Stimulated activated CD4-positive, alpha-beta T cell treated with anti-CD3 and anti-CD28 coated beads, TNF-alpha, amount 100 ng/mL, for 1 hour (primary cell): ENCODE results near the gene FADS1.

Experiments
- DNase-seq, 3 donors: peaks; one replicate each; pipeline ENCODE4 v3.0.0-alpha.2; 2020; ENCODE audit warnings: low read depth in 3 of 3, low spot score in 1 of 3

The FADS1 gene

GRCh38 chr11:61762798-61763197 is 54.0 kb downstream of the FADS1 start:
- DNase-seq, result no peak

GRCh38 chr11:61762223-61762615 is 54.6 kb downstream of the FADS1 start:
- no peak for DNase-seq

- DNase-seq, result no peak
Observed at GRCh38 chr11:61761440-61762222, 55.2 kb downstream of the FADS1 start.

DNA sequence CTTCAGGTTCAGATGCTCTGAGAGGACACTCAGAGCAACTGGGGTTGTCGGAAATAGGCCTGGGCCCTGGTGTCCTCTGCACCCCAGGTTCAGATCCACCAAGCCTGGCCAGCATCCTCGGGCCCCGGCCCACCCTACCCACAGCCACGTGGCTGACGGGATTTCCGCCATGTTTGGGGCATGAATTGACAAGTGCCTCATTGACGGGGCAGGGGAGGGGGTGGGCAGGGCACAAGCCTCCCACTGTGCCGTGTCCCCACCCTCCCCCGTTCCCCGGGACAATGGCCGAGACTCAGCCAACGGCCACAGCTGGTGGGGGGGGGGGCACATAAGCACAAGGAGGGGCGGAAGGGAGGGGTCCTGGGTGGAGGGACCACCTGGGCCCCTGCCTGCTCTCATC is 55.9 kb downstream of the FADS1 start:
- DNase-seq, result no peak

GRCh38 chr11:61757213-61757862 is 59.5 kb downstream of the FADS1 start:
- DNase-seq, result no peak

- DNase-seq, result peak in 1 of 3 donors; percentile 14
Observed at GRCh38 chr11:61756452-61757212, 60.2 kb downstream of the FADS1 start.

GRCh38 chr11:61756147-61756451 is 60.7 kb downstream of the FADS1 start:
- no peak for DNase-seq

DNA sequence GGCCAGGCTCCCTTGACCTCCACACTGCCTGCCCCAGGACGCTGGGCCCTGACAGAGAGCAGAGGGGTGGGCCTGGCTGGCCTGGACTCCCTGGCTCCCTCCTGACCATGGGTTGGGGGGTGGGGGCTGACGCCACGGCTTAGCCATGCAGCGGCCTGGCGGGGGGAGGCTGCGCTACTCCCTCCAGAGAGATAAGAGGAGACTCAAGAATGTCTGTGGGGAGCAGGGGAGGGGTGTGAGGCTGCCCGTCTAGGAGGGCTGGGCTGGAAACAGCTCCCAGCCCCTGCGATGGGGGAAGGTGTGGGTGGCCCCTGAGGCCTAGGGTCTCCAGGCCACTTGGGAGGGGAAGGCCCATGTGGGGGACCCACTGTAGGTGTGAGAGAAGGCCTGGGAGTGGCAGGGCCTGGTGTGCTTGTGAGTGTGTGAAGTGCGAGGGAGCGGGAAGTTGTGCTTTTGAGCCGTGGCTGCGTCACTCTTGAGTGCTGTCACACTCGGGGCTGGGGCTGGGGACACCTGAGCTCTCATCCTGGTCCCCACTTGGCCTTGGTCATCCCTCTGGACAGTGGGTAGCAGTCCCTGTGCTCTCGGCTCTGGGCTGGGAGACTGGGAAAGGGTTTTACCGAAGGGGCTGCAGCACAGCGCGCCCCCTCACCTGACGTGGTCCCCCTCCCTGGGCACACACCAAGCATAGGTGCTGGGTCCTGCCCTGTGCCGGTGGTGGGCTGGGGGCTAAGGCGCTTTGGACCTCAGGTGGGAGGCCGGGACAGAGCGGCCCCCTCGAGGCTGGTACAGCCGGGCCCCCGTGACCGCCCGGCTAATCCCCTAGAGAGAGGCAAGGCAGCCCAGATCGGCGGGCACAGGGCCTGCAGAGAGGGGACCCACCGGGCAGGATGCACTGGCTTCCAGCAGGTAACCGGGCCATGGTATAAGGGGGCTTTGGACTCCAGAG is 62.0 kb downstream of the FADS1 start:
- no peak for DNase-seq

DNA sequence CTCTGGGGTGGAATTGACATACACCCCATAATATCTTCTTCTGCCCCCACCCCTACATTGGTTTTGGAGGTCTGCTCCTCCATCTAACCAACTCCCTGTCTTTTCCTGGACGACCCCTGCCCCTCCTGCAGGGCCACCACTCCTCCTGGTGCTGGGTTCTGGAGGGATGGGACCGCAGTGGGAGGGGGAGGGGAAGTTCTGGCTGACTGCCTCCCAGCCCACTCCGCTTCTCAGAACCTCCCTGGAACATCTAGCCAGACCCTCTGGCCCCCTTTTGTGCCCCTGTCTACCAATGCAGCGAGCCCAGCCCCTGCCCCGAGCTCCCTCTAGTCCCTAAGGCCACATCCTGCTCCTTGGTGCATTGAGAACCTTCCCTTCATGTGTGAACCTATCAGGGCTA is 63.1 kb downstream of the FADS1 start:
- no peak for DNase-seq

DNA sequence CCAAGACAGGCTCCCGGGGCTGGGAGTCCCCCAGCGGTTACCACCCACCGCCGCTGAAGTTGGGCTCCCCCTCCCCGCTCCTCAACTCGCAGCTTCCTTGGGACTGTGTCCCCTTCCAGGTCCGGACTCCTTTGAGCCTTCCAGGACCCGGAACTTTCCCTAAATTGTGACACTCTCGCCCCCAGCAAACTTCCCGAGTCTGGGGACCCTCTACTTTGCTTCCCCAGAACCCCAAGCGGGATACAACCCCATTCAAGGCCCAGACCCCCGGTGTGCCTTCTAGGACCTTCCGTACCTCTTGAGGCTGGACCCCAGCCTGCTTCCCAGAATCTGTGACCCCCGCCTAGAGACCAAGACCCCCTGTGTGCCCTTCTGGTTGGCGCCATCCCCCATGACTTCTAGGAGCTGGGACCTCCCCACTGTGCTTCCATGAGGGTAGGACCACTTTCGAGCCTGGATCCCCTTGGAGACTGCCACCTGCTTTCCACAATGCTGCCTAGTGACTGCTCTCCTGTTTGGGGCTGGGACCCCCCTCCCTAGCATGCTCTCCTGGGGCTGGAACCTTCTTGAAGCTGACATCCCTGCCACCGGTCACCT is 63.8 kb downstream of the FADS1 start:
- DNase-seq, result no peak

GRCh38 chr11:61752117-61752924 is 64.5 kb downstream of the FADS1 start, which contains the start of gene MYRF:
TSS of gene MYRF (plus strand) at chr11:61752636. CDS start at chr11:61752745, 109 bp downstream.
- peak in 2 of 3 donors; percentile 29 to 54 for DNase-seq

GRCh38 chr11:61751384-61751783 is 65.4 kb downstream of the FADS1 start:
- no peak for DNase-seq

DNA sequence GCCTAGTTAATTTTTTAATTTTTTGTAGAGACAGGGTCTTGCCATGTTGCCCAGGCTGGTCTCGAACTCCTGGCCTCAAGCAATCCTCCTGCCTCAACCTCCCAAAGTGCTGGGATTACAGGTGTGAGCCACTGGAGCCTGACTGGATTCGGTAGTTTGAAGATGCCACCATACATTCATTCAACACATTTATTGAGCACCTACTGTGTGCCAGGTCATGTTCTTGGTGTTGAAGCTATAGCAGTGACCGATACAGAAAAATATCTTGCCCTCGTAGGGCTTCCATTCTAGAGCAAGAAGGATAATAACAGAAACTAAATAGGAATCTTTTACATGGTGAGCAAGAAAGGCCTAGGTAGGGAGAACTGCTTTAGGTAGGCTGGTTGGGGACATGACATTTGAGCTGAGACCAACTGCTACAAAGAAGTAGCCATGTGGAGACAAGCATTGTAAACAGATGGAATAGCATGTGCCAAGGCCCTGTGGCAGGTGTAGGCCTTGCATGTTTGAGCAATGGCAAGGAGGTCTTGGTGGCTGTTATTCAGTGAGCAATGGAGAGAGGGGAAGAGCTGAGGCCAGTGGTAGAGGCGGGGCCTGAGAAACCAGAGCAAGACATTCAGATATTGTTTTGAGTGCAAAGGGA is 66.1 kb downstream of the FADS1 start:
- no peak for DNase-seq
